HG03354 (cell line): ENCODE measurements around the gene TRRAP.

Experiments used
- ATAC-seq: cut with Tn5 transposase; IDR thresholded peaks from one replicate; pipeline ENCODE4 v1.9.1; 2021; ENCODE audit warnings: mild to moderate bottlenecking; ENCODE audit not compliant: unreplicated experiment, poor library complexity, severe bottlenecking

Gene TRRAP

DNA sequence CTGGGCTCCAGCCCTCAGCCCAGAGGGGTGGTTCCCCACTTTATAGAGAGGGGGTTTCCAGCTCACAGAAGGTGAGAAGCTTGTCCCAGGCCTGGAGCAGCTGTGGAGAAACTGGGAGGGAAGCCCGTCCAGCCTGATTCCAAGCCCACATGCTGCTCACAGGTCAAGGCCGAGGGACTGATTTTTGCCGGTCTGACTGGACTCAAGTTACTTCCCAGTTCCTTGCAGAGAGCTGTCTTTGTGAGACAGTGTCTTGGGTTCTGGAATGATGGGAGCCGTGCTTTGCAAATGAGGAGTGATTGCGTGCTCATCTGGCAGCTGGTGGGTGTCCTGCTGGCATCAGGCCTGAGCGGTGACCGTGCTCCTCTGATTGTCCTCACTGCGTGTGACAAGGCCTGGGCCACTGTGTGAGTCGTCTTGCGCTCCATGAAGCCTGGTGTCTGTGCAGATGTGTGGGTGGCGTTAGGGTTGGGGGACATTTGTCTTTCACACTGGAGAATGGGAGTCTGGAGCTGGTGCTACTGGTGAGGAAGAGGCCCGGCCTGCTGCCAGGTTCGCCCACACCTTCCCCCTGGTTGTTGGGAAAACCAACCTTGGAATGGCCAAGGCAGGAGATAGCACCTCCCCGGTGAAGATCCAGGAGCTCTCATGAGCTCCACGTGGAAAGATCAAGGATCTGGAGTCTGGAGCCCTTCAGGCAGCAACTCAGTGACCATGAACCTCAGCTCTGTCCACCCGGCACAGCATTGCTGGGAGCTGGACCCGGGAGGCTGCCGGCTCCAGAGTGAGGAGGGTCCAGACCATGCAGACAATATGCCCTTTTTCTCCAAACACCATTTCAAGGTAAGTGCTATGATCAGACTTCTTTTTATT, 136.0 kb downstream of the TRRAP start:
- no peak for ATAC-seq

GRCh38 chr7:99016196-99016595, 137.9 kb downstream of the TRRAP start:
- no peak for ATAC-seq

- ATAC-seq = no peak
Observed at GRCh38 chr7:99019523-99020412, 141.4 kb downstream of the TRRAP start.

GRCh38 chr7:99020413-99020715, 142.0 kb downstream of the TRRAP start:
- no peak for ATAC-seq

DNA sequence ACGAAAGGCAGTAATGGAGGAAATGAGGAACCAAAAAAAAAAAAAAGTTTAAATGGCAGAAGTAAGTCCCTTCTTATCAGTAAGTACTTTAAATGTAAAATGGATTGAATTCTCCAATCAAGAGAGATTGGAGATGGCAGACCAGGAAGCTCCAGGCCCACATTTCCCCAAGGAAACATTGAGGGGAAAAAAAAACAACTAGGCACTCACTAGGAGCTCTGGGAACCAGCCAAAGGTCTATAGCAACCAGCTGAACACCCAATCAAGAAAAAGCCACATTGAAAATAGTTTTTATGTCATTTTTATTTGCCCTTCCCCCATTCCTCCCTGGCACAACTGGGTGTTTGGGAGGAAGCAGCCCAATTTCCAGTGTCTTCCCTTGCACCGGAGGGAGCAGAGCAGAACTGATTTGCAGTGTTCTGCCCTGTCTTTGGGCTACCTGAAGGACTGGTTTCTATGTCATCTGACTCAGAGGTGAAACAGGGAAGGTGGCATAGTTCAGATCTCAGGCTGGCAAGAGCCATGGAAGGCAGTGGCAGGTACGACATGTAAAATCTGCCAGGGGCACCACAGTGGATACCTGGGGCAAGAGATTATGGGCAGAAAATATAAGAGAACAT, 143.7 kb downstream of the TRRAP start:
- ATAC-seq = no peak

DNA sequence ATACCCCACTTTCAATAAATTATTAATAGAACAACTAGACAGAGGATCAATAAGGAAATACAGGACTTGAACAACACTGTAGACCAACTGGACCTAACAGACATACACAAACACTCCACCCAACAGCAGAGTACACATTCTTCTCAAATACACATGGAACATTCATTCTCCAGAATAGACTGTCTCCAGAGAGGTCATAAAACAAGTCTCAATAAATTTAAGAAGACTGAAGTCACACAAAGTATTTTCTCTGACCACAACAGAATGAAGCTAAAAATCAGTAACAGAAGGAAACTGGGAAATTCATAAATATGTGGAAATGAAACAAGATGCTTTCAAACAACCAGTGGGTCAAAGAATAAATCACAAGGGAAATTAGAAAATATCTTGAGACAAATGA, 145.7 kb downstream of the TRRAP start:
- no peak for ATAC-seq

DNA sequence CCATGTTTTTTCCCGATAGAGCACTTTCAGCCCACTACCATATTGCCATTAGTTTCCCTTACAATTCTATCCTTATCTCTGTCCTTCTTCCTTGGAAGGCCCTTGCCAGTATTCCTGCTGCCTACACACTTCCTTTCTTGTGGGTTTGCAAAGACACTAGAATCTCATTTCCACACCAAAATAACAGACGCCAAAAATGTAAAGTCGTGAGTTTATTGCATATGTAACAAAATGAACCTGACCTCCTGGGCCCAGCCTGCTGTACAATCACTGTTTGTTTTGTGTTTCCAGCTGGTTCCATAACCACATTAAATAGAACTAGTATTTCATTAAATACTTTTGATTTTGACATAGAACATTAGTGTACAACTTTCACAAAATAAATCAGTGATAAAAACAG, 148.9 kb downstream of the TRRAP start:
- ATAC-seq = no peak

DNA sequence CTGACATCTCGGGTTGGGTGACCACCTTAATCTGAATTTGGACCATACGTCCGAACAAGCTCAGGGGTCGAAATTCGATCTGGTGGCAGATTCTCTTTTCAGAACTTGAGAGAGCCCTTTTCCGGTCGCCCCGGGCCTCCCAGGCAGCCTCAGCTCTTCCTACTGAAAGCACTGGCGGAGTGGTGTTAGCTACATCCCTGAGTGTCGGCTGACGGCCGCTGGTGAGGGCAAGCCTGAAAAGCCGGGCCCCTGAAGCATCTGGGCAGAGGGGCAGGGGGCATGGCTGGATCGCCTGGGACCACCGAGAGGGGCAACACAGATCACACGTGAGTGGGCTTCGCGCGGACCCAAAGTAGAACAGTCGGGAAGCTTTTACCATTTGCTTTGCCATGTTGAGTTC, 149.5 kb downstream of the TRRAP start:
- ATAC-seq = no peak

DNA sequence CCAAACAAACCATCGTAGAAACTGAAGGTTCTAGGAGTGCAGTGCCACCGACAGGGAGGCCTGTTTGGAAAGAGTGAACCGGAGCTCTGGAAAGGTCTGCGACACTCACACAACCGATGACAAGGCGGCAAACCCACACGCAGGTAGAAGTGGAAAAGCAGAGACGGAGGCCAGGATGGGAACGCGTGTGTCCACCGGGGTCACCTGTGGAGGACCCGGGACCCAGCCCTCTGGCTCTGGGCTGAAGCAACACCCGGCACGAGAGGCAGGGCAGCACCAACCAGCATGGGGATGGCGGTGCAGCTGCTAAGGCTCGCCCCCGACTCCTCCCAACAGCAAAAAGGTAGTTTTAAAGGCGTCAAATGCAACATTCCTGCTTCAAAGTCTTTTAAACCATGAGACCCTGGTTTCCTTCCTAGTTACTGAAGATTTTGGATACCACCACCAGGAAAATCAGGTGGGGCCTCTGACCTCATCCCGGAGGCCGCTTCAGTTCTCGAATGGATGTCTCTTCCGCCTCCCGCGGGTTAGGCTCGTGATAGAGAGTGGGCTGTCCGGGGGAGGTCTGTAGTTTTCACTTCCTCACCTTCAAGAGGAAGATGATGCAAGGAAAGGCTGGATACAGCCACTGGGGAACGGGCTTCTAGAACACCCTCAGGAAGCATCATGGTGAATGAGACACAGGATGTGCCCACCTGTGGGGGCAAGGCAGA, 150.1 kb downstream of the TRRAP start:
- no peak for ATAC-seq

DNA sequence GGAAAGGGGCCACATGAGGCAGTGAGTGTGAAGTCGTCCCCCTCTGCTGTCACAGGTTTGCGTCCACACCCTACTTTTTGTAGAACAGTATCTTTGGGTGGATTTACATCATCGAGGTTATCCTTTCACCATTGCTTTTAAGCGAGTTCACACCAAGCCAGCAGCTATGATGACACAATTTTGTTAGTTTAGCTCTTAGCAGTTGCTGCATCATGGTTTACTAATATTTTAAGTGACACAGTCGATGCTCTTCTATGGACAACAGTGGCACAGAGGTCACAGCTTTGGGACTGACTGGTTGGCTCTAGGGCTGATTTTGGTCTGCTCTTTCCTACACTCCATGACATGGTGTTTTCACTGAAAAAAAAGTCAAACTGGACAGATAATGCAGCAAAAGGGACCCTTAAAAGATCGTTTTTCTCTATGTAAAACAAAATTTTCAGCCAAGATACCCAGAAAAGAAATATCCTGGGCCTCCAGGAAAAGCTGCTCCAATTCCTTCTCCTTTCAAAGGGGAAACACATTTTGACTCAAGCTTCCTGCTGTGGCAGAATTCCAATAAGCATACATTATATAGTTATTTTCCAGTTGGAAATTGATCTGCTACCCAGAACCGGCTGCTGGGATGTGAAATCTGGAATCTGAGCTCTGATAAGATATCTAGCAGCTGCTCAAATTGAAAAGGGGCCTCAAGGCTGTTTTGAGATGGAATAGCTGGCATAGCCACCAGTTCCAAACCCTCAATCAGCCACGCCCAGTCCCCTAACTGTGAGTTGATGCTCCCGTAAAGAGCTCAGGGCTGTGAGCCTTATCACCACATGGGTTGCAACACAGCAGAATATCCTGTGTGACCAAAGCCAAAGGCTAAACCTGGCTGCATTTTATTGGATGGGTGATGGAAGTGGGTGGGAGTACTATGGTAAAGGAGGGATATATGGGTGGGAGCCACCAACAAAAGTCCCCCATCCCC, 151.4 kb downstream of the TRRAP start:
- ATAC-seq = no peak

DNA sequence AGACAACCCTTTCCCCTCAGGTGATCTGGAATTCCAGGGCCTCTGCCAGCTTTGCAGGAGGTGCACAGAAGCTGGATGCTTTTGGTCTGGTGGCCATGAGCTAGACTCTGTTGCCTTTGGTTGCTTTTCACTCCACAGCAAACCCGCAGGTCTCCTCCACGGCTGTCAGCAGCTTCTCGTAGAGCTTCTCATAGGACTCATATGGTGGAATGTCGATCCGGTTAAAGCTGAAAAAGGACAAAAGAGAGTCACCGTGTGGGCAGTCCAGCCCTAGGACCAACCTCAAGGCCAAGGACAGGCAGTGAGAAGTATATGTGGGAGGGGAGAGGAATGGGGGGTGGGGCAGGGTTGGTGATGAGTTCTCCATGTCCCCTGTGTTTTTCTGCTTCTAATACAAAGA, 152.1 kb downstream of the TRRAP start:
- ATAC-seq = no peak

DNA sequence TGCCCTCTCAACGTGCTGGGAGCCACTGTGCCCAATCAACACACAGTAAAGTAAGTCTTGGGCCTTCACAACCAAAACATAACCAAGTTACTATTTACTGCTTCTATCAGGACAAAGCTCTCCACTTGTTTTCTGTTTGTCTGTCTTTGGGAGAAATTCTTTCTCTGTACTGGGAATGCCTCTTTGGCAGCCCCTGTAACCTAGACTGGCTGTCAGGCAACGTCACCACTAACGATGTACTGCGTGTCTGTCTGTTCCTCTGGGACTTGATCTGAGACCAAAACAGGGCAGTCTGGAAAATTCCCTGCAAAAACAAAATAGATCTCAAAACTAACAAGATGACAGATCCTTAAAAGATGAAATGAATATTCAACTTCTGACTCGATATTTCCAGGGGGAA, 152.6 kb downstream of the TRRAP start:
- no peak for ATAC-seq

DNA sequence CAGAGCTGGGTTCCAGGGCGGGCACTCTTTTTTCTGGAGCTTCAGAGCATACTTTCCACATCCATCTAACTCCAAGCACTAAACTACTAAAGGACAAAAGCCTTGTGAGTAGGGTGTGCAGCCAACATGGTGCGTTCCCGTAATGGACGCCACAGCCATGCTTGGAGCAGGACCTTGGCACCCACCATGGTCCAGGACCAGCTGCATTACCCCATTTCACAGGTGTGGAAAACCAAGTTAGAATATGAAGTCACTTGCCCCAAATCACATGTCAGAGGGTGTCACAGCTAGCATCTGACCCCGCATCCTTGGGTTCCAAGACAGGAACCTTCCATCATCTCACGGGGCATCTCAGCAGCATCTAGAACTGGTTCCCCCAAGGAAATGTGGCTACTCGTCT, 153.2 kb downstream of the TRRAP start:
- ATAC-seq = no peak

DNA sequence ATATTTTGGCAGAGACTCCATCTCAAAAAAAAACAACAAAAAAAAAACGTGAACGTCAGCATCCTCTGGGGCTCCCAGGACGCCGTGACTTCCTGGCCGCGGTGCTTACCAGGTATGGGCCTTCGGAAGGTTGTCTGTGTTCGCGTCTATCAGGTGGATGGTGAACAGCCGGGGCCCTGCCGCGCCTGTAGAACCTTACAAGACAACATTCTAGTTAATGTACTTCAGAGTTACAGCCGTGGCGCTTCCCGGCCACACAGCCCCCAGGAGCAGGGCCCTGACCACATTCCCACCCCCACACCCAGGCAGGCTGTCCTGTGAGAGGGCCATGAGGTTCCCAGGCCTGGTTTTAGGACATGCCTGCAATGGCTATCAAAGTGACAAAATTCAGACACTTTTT, 154.6 kb downstream of the TRRAP start:
- ATAC-seq = no peak

DNA sequence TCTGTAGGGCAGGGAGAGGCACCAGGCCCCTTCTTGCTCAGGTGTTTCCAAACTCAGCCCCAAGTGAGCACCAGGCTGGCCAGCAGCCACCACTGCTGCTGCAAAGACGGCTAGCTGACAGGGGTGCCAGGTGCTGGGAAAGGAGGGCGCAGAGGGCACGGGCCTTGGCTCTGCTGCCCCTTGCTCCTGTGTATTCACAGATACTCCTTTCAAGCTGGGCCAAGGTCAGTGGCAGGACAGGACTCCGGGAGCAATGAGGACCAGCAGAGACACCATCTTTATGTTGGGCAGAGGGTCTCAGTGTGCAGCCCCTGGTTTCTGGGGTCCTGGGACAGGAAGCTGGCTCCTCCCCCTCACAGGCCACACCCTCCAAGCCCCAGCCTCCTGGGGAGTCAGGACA, 155.4 kb downstream of the TRRAP start:
- ATAC-seq = no peak

GRCh38 chr7:99034932-99035722, 156.8 kb downstream of the TRRAP start:
- no peak for ATAC-seq

DNA sequence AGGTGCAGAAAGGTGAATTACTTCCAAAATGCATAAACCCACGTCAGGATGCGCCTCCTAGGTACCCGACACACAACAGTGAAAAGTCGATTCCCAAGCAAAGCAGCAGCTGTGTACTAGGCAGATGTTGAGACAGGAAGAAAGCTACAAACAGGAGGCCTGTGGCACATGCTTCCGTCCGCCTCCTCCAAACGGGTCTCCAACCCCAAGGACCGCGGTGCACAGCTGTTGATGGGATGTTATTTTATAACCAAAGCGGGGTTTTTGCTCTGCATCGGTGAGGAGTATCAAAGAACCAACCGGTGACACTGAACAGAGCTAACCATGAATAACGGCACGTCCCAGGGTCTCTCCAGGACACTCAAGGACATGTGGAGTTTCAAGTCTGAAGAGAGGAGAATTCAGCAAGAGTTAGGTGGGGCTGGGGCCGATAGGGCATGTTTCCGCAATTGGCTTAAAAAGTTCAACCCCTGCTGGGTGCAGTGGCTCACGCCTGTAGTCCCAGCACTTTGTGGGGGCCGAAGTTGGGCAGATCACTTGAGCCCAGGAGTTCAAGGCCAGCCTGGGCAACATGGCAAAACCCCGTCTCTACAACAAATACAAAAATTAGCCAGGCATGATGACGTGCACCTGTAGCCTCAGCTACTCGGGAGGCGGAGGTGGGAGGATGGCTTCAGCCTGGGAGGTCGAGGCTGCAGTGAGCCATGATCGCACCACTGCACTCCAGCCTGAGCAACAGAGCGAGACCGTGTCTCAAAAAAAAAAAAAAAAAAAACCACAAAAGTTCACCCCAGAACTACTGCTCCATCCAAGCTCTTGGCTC, 157.6 kb downstream of the TRRAP start:
- no peak for ATAC-seq
